ENCODE results near the gene MED16.

DNA sequence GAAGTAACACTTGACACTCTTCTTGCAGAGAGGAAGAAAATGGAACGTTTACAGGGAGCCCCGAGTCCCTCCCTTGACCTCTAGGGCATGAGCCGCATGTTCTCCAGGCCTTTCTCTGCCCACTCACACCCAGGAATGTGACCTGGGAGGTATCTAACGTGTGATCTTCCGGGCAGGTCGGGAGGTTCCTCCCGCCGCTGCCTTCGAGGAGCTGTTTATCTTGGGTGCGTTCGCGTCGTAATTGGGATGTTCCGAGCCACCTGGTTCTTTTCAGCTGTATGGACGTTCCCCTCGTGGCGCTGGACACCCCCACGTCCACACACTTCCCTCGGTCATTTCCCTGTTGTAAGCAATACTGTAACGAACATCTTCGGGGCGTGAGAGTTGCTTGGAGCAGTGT is 46.5 kb upstream of the MED16 start:
- TF ChIP-seq, protein P1, sequence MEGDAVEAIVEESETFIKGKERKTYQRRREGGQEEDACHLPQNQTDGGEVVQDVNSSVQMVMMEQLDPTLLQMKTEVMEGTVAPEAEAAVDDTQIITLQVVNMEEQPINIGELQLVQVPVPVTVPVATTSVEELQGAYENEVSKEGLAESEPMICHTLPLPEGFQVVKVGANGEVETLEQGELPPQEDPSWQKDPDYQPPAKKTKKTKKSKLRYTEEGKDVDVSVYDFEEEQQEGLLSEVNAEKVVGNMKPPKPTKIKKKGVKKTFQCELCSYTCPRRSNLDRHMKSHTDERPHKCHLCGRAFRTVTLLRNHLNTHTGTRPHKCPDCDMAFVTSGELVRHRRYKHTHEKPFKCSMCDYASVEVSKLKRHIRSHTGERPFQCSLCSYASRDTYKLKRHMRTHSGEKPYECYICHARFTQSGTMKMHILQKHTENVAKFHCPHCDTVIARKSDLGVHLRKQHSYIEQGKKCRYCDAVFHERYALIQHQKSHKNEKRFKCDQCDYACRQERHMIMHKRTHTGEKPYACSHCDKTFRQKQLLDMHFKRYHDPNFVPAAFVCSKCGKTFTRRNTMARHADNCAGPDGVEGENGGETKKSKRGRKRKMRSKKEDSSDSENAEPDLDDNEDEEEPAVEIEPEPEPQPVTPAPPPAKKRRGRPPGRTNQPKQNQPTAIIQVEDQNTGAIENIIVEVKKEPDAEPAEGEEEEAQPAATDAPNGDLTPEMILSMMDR (IDR thresholded peaks at IDR 0.05; ENCODE audit: low read length), result no peak
- TF ChIP-seq EZH2 (IDR thresholded peaks at IDR 0.05; ENCODE audit: borderline replicate concordance, low read length), result no peak
